GM12874 (cell line): Measurements from ENCODE around the gene NAE1.

Experiments used
- TF ChIP-seq, protein P1 (sequence below): IDR thresholded peaks from 2 replicates; pipeline ENCODE4 v1.5.1; 2011; ENCODE audit warnings: low read depth, mild to moderate bottlenecking, control low read depth, low read length, moderate library complexity; ENCODE audit not compliant: insufficient read depth

Gene NAE1

DNA sequence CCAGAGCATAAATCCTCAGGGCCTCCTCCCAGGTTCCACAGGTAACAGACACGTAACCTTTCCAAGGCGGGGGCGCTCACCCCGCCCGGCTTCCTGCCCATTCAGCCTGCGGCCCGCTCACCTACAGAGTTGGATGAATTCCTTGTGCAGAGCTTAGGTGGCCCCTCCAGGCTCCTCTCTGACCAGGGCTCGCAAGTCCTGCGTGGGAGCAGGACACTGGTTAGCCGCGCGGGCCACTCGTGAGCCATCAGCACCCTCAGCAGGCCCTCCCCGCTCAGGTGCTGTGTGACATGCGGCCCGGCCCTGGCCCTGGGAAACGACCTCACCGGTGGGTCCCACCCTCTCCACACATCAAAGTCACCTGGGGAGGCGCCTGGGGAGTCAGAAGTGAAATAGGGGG lies 29.9 kb downstream of the NAE1 start:
- TF ChIP-seq, protein P1, sequence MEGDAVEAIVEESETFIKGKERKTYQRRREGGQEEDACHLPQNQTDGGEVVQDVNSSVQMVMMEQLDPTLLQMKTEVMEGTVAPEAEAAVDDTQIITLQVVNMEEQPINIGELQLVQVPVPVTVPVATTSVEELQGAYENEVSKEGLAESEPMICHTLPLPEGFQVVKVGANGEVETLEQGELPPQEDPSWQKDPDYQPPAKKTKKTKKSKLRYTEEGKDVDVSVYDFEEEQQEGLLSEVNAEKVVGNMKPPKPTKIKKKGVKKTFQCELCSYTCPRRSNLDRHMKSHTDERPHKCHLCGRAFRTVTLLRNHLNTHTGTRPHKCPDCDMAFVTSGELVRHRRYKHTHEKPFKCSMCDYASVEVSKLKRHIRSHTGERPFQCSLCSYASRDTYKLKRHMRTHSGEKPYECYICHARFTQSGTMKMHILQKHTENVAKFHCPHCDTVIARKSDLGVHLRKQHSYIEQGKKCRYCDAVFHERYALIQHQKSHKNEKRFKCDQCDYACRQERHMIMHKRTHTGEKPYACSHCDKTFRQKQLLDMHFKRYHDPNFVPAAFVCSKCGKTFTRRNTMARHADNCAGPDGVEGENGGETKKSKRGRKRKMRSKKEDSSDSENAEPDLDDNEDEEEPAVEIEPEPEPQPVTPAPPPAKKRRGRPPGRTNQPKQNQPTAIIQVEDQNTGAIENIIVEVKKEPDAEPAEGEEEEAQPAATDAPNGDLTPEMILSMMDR = no peak

DNA sequence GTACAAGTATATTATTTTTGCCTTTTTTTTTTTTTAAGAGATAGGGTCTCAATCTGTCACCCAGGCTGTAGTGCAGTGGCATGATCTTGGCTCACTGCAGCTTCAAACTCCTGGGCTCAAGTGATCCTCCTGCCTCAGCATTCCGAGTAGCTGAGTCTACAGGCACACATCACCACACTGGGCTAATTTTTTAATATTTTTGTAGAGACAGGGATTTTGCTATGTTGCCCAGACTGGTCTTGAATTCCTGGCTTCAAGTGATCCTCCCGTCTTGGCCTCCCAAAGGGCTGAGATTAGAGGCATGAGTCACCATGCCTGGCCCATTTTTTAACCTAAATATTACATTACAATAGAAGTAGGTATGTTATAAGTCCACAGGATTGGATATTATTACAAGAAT lies 32.6 kb downstream of the NAE1 start:
- TF ChIP-seq, protein P1 = no peak

DNA sequence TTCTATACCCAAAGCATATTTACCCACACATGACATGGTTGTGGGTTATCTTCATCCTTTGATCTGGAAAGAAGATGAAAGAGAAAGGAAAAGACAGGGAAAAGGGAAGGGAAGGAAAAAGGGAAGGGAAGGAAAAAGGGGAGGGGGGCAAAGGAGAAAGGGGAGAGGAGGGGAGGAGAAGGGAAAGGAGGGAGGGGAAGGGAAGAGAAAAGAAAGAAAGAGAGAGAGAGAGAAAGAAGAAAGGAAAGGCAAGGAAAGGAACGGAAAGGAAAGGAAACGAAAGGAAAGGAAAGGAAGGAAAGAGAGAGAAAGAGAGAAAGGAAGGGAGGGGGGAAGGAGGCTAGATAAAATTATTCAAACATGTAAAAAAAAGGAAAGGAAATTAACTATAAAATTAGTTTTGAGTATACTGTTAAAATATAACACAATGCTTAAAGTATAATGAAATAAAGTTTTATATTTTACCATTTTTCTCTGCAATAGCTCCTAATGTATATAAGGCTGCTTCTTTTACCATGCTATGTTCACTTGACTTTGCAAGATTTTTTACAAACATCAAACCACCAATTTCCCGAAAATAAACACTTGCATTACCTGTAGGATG lies 40.5 kb downstream of the NAE1 start:
- TF ChIP-seq, protein P1 = no peak

DNA sequence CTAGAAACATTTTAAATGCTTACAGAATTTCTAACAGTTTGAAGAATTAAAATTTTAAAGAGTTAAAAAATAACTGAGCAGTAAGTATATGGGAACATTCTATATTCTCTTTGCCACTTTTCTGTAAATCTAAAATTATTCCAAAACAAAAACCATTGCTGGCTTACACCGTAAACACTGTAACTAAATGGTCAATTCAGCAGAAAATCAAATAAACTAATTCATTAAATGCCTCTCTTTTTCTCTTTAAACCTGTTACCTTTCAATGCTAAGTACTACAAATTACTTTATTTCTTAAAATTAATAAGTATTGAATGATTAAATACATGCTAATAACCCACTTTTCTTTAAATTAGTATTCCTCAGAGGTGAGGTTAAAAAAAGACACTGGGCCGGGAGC lies 43.3 kb downstream of the NAE1 start:
- TF ChIP-seq, protein P1 = no peak

DNA sequence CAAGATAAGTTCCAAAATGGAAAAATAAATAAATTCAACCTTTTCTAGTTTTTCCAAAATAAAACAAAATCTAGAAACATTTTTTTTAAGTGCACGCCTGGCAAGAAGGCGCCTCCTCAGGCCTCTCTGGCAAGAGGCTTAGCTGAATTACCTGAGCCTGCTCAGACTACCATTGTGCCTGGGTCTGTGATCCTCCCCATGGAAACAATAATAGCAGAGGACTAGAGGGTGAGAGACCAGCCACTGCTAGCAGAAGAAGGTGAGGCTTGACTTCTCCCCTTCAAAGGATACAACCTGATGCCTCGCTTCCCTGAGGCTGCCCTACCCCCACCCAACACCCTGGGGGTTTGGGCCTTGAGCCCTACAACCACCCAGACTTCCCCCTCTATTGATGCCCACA lies 44.2 kb downstream of the NAE1 start:
- TF ChIP-seq, protein P1 = no peak

DNA sequence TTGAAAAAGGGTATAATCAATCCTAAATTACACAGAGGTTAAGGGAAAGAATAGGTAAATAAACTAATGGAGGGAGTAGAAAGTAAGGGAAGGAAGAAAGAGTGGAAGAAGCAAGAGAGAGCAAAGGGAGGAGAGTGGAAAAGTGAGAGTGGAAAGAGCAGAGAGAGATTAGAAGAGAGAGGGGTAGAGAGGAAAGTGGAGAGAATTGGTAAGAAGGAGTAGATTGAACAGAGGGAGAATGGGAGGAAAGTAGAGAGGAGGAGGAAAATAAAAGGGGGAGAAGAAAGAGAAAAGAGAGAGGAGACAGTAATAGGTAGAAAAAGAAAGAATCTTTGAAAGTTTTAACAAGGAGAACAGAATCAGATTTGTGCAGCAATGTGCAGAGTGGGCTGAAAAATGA lies 54.3 kb downstream of the NAE1 start:
- TF ChIP-seq, protein P1 = no peak

DNA sequence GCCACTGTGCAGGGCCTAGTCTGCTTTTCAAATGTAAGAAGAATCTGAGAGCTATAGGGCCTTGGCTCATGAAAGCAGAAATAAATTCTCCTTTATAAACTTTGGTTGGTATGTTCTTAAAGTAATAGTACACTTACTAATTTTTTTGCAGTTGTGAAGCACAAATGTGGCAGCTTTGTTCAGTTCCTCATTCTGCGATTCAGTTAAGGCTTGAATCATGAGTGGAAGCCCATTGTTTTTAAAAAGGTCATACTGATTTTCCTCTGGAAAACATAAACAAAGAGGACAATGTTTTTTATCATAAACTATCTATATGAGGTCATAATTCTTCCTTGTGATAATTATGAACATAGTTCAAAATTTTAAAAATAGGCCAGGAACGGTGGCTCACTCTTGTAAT lies 55.8 kb downstream of the NAE1 start:
- TF ChIP-seq, protein P1 = no peak
